CD4-positive, alpha-beta T cell treated with Interleukin-6 at 100 ng/mL for 8 hours (primary cell): ENCODE measurements around the gene TEKT5.
"Not testable (repeated sequence)": the region's sequence is repeated elsewhere in the genome, so short reads cannot be mapped to it uniquely, and the experiment has no call there.

Experiments
- DNase-seq: peaks from one replicate; pipeline ENCODE4 v3.0.0-alpha.2; 2020; ENCODE audit warnings: mixed read lengths, low spot score

TEKT5 gene

GRCh38 chr16:10694830-10695229 lies at the start of gene TEKT5:
TEKT5 (minus strand) TSS chr16:10694930; CDS start chr16:10694873, 57 bp downstream.
- no peak for DNase-seq

- DNase-seq: peak; percentile 99
Measured at GRCh38 chr16:10743610-10744369, 49.1 kb upstream of the TEKT5 start, which contains the start of gene NUBP1. NUBP1 (plus strand) TSS chr16:10743842; CDS start chr16:10743864, 22 bp downstream.

- no peak for DNase-seq
Measured at GRCh38 chr16:10743227-10743609, 48.5 kb upstream of the TEKT5 start.

- DNase-seq: no peak
Measured at GRCh38 chr16:10741844-10742243, 47.1 kb upstream of the TEKT5 start.

GRCh38 chr16:10741249-10741648 lies 46.5 kb upstream of the TEKT5 start:
- DNase-seq: not testable (repeated sequence)

- DNase-seq: no peak
Measured at GRCh38 chr16:10740845-10741208, 46.1 kb upstream of the TEKT5 start.

GRCh38 chr16:10740000-10740844 lies 45.5 kb upstream of the TEKT5 start:
- no peak for DNase-seq

GRCh38 chr16:10738231-10739077 lies 43.7 kb upstream of the TEKT5 start:
- peak; percentile 21 for DNase-seq

GRCh38 chr16:10737068-10737625 lies 42.4 kb upstream of the TEKT5 start:
- peak; percentile 76 for DNase-seq

GRCh38 chr16:10731790-10732189 lies 37.1 kb upstream of the TEKT5 start:
- no peak for DNase-seq

- no peak for DNase-seq
Measured at GRCh38 chr16:10729104-10730048, 34.6 kb upstream of the TEKT5 start.

GRCh38 chr16:10728003-10728887 lies 33.5 kb upstream of the TEKT5 start:
- no peak for DNase-seq

- no peak for DNase-seq
Measured at GRCh38 chr16:10708969-10709368, 14.2 kb upstream of the TEKT5 start.

- DNase-seq: no peak
Measured at GRCh38 chr16:10699756-10700155, 5.0 kb upstream of the TEKT5 start.

- no peak for DNase-seq
Measured at GRCh38 chr16:10694306-10694705, 424 bp downstream of the TEKT5 start.

- DNase-seq: no peak
Measured at GRCh38 chr16:10693889-10694288, 841 bp downstream of the TEKT5 start.

GRCh38 chr16:10692470-10692869 lies 2.3 kb downstream of the TEKT5 start:
- DNase-seq: no peak

- no peak for DNase-seq
Measured at GRCh38 chr16:10688726-10689125, 6.0 kb downstream of the TEKT5 start.

GRCh38 chr16:10688291-10688690 lies 6.4 kb downstream of the TEKT5 start:
- no peak for DNase-seq

GRCh38 chr16:10685709-10686108 lies 9.0 kb downstream of the TEKT5 start:
- no peak for DNase-seq
